ENCODE measurements around the gene WDR72. TPM values are rescaled to one million over a fixed set of nuclear protein-coding genes. Genes with fewer than 3 reads are reported as not detected.

The WDR72 gene
- total RNA-seq, 1 experiment from 2014 or later = 3.9 TPM

DNA sequence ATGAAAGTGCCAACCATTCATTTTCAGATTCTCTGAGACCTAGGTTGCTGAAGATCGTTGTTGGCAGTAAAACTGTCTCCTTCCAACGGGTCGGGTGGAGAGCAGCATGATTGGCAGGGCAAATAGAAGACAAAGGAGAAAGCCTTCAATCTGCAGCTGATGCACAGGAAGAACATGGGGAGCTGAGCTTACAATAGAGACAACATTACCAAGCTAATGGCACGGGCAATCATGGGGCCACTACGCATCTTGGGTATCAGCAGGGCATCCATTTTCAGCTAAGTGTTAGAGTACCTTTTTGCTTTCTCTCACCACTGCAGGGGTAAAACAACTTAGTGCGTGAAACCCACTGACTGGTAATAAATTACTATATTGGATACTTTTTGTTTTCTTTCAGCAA lies 114.8 kb downstream of the WDR72 start:
- Mint-ChIP-seq H3K36me3 (ENCODE audit: insufficient read depth, unreplicated experiment) (no peaks in the 10 kb centered on the region), H3K27me3 (ENCODE audit: unreplicated experiment) (no peaks in the 10 kb centered on the region), H3K4me1 (ENCODE audit: low read depth, unreplicated experiment) (no peaks in the 10 kb centered on the region), H3K27ac (ENCODE audit: unreplicated experiment) (no peak overlapping the region), H3K4me3 (ENCODE audit: low read depth, unreplicated experiment) (no peak overlapping the region), H3K9me3 (ENCODE audit: low read depth, unreplicated experiment) (no peaks in the 10 kb centered on the region)
- DNase-seq = no peak
- CTCF ChIA-PET = interaction anchor here (1.0 kb wide), 1 partner anchor 11 kb away, joined by 3 read pairs; no protein-coding TSS in a partner anchor
- no peak for TF ChIP-seq CTCF (IDR thresholded peaks at IDR 0.05; ENCODE audit: unreplicated experiment)
- intact Hi-C loops (cut with micrococcal nuclease; ENCODE audit: unreplicated experiment) = no loop called here
- BruUV-seq (replicated peaks) = no TSS peak

GRCh38 chr15:53634517-53635106 lies 124.9 kb downstream of the WDR72 start:
- no peak for DNase-seq
- Mint-ChIP-seq H3K4me1 (ENCODE audit: low read depth, unreplicated experiment) (no peaks in the 10 kb centered on the region), H3K27ac (ENCODE audit: unreplicated experiment) (no peak overlapping the region), H3K4me3 (ENCODE audit: low read depth, unreplicated experiment) (no peak overlapping the region), H3K27me3 (ENCODE audit: unreplicated experiment) (no peaks in the 10 kb centered on the region), H3K9me3 (ENCODE audit: low read depth, unreplicated experiment) (peaks cover 7% of the 10 kb centered on the region), H3K36me3 (ENCODE audit: insufficient read depth, unreplicated experiment) (no peaks in the 10 kb centered on the region)
- TF ChIP-seq CTCF (IDR thresholded peaks at IDR 0.05; ENCODE audit: unreplicated experiment) = no peak
- intact Hi-C loops (cut with micrococcal nuclease; ENCODE audit: unreplicated experiment) = no loop called here
- CTCF ChIA-PET = no interaction called here
- no TSS peak for BruUV-seq (replicated peaks)

DNA sequence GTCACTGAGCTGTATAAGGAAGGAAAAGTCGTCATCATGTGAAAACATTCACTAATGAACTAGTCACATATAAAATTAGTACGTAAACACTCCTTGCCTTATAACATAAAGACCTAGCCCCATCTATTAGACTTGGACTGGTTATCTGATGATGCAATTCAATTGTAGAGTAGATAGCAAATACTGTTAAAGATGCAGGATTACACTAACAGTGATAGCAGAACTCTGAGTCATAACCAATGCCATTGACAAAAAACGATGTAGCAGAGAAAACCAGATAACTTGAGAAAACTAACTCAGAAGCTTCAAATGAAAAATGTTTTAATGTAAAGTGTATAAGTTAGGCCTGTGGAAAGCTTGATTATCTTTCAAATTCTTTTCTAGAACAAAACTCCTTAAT lies 132.2 kb downstream of the WDR72 start:
- H3K27ac Mint-ChIP-seq (ENCODE audit: unreplicated experiment) = no peak overlapping the region
- no peak overlapping the region for H3K4me3 Mint-ChIP-seq (ENCODE audit: low read depth, unreplicated experiment)
- no peak for TF ChIP-seq CTCF (IDR thresholded peaks at IDR 0.05; ENCODE audit: unreplicated experiment)
- no peak for DNase-seq
- no peaks in the 10 kb centered on the region for H3K4me1 Mint-ChIP-seq (ENCODE audit: low read depth, unreplicated experiment)
- H3K9me3 Mint-ChIP-seq (ENCODE audit: low read depth, unreplicated experiment) = peaks cover 7% of the 10 kb centered on the region
- no peaks in the 10 kb centered on the region for H3K27me3 Mint-ChIP-seq (ENCODE audit: unreplicated experiment)
- CTCF ChIA-PET = no interaction called here
- no TSS peak for BruUV-seq (replicated peaks)
- no peaks in the 10 kb centered on the region for H3K36me3 Mint-ChIP-seq (ENCODE audit: insufficient read depth, unreplicated experiment)
- intact Hi-C loops (cut with micrococcal nuclease; ENCODE audit: unreplicated experiment) = no loop called here

- BruUV-seq (replicated peaks) = no TSS peak
- H3K36me3 Mint-ChIP-seq (ENCODE audit: insufficient read depth, unreplicated experiment) = no peaks in the 10 kb centered on the region
These were observed 133.3 kb downstream of the WDR72 start for GRCh38 chr15:53625962-53626845.

More at GRCh38 chr15:53625962-53626845, 133.3 kb downstream of the WDR72 start:
- CTCF ChIA-PET = no interaction called here
- H3K9me3 Mint-ChIP-seq (ENCODE audit: low read depth, unreplicated experiment) = peaks cover under 1% of the 10 kb centered on the region
- H3K27me3 Mint-ChIP-seq (ENCODE audit: unreplicated experiment) = no peaks in the 10 kb centered on the region
- H3K4me3 Mint-ChIP-seq (ENCODE audit: low read depth, unreplicated experiment) = no peak overlapping the region
- no peaks in the 10 kb centered on the region for H3K4me1 Mint-ChIP-seq (ENCODE audit: low read depth, unreplicated experiment)
- no peak for DNase-seq
- no peak for TF ChIP-seq CTCF (IDR thresholded peaks at IDR 0.05; ENCODE audit: unreplicated experiment)
- no peak overlapping the region for H3K27ac Mint-ChIP-seq (ENCODE audit: unreplicated experiment)
- intact Hi-C loops (cut with micrococcal nuclease; ENCODE audit: unreplicated experiment) = no loop called here
